Subcutaneous abdominal adipose tissue (tissue), 5 donors: Measurements from ENCODE around the gene LATS1.
"Not testable (repeated sequence)": the region's sequence is repeated elsewhere in the genome, so short reads cannot be mapped to it uniquely, and the experiment has no call there.

Experiments used
- H3K27ac ChIP-seq: one replicate; pipeline ENCODE4 v1.7.0; 2013; ENCODE audit warnings: low read depth, mild to moderate bottlenecking, inconsistent platforms, low read length, moderate library complexity
- H3K27me3 ChIP-seq, 5 donors: one replicate each; pipeline ENCODE4 v1.7.0; 2013; ENCODE audit warnings: low read length in 5 of 5, inconsistent platforms in 1 of 5; ENCODE audit not compliant: control insufficient read depth in 5 of 5, insufficient read depth in 4 of 5
- H3K36me3 ChIP-seq, 5 donors: one replicate each; pipeline ENCODE4 v1.7.0; 2013; ENCODE audit warnings: low read length in 5 of 5; ENCODE audit not compliant: control insufficient read depth in 5 of 5, insufficient read depth in 5 of 5
- H3K4me1 ChIP-seq, 5 donors: one replicate each; pipeline ENCODE4 v1.7.0; 2013; ENCODE audit warnings: low read length in 5 of 5, mild to moderate bottlenecking in 3 of 5, moderate library complexity in 1 of 5; ENCODE audit not compliant: control insufficient read depth in 5 of 5, insufficient read depth in 5 of 5
- H3K4me3 ChIP-seq, 5 donors: one replicate each; pipeline ENCODE4 v1.7.0; 2013; ENCODE audit warnings: low read length in 5 of 5, low read depth in 1 of 5
- H3K9ac ChIP-seq, 5 donors: one replicate each; pipeline ENCODE4 v1.7.0; 2013; ENCODE audit warnings: low read length in 5 of 5, mild to moderate bottlenecking in 4 of 5, moderate library complexity in 3 of 5
- H3K9me3 ChIP-seq, 5 donors: one replicate each; pipeline ENCODE4 v1.7.0; 2013; ENCODE audit warnings: low read length in 5 of 5; ENCODE audit not compliant: control insufficient read depth in 5 of 5
- donor health status: healthy.
- donor health status: healthy.
- donor health status: healthy.
- donor health status: healthy.
- donor health status: healthy.

Gene LATS1

GRCh38 chr6:149681845-149682244, 36.1 kb downstream of the LATS1 start:
- H3K9me3 ChIP-seq, H3K4me1 ChIP-seq, H3K27ac ChIP-seq, H3K27me3 ChIP-seq, H3K9ac ChIP-seq, H3K4me3 ChIP-seq: not testable (repeated sequence)
- H3K36me3 ChIP-seq: peaks cover 17 to 32% (median 21%) of the 10 kb centered on the region in 5 donors

- Histone ChIP-seq H3K4me1 (peaks cover 0 to 3% (median 0%) of the 10 kb centered on the region in 5 donors), H3K4me3 (no peak overlapping the region), H3K27ac (no peak overlapping the region), H3K9ac (no peak overlapping the region), H3K9me3 (no peaks in the 10 kb centered on the region), H3K36me3 (peaks cover 20 to 34% (median 23%) of the 10 kb centered on the region in 5 donors), H3K27me3 (no peaks in the 10 kb centered on the region)
These were observed 36.7 kb downstream of the LATS1 start for GRCh38 chr6:149681209-149681608.

GRCh38 chr6:149680503-149680902, 37.4 kb downstream of the LATS1 start:
- Histone ChIP-seq H3K4me3 (no peak overlapping the region), H3K4me1 (peaks cover 0 to 3% (median 0%) of the 10 kb centered on the region in 5 donors), H3K27ac (no peak overlapping the region), H3K27me3 (no peaks in the 10 kb centered on the region), H3K36me3 (peaks cover 26 to 38% (median 30%) of the 10 kb centered on the region in 5 donors), H3K9me3 (no peaks in the 10 kb centered on the region), H3K9ac (no peak overlapping the region)

GRCh38 chr6:149672265-149672664, 45.6 kb downstream of the LATS1 start:
- not testable (repeated sequence) for H3K27ac ChIP-seq, H3K4me3 ChIP-seq, H3K9ac ChIP-seq, H3K4me1 ChIP-seq, H3K9me3 ChIP-seq, H3K27me3 ChIP-seq
- peaks cover 10 to 70% (median 51%) of the 10 kb centered on the region in 5 donors for H3K36me3 ChIP-seq

- H3K4me3 ChIP-seq: no peak overlapping the region
- no peaks in the 10 kb centered on the region for H3K9me3 ChIP-seq
- no peak overlapping the region for H3K27ac ChIP-seq
- H3K27me3 ChIP-seq: no peaks in the 10 kb centered on the region
- H3K9ac ChIP-seq: no peak overlapping the region
- H3K36me3 ChIP-seq: peaks cover 25 to 45% (median 31%) of the 10 kb centered on the region in 5 donors
- no peaks in the 10 kb centered on the region for H3K4me1 ChIP-seq
These were observed 57.9 kb downstream of the LATS1 start for GRCh38 chr6:149660028-149660427.

GRCh38 chr6:149657441-149657840, 60.5 kb downstream of the LATS1 start:
- peaks cover 16 to 25% (median 19%) of the 10 kb centered on the region in 5 donors for H3K36me3 ChIP-seq
- H3K9me3 ChIP-seq: no peaks in the 10 kb centered on the region
- H3K27ac ChIP-seq: no peak overlapping the region
- H3K4me3 ChIP-seq: no peak overlapping the region
- no peaks in the 10 kb centered on the region for H3K27me3 ChIP-seq
- H3K4me1 ChIP-seq: no peaks in the 10 kb centered on the region
- H3K9ac ChIP-seq: no peak overlapping the region

- Histone ChIP-seq H3K9me3 (no peaks in the 10 kb centered on the region), H3K27me3 (no peaks in the 10 kb centered on the region), H3K36me3 (no peaks in the 10 kb centered on the region), H3K4me1 (peaks cover 3 to 23% (median 16%) of the 10 kb centered on the region in 5 donors), H3K9ac (no peak overlapping the region), H3K27ac (no peak overlapping the region), H3K4me3 (no peak overlapping the region)
These were observed 66.8 kb downstream of the LATS1 start for GRCh38 chr6:149651056-149651455.

- Histone ChIP-seq H3K4me3 (peak within 1 kb of the TSS; percentile 93 to 97 (median 95)), H3K9ac (peak within 1 kb of the TSS; percentile 70 to 94 (median 92)), H3K4me1 (peaks cover 3 to 23% (median 16%) of the 10 kb centered on the region in 5 donors), H3K27ac (peak within 1 kb of the TSS; percentile 69), H3K27me3 (no peaks in the 10 kb centered on the region), H3K36me3 (no peaks in the 10 kb centered on the region), H3K9me3 (no peaks in the 10 kb centered on the region)
These were observed 69.5 kb downstream of the LATS1 start, which contains the start of gene KATNA1 for GRCh38 chr6:149648148-149649145. Gene KATNA1 (minus strand): TSS chr6:149648714. CDS start chr6:149638547, 10,167 bp downstream.

- peak overlapping the region in 2 of 5 donors; percentile 13 to 51 for H3K9ac ChIP-seq
- no peaks in the 10 kb centered on the region for H3K9me3 ChIP-seq
- peak overlapping the region in 3 of 5 donors; percentile 22 to 95 (median 95) for H3K4me3 ChIP-seq
- no peaks in the 10 kb centered on the region for H3K36me3 ChIP-seq
- H3K4me1 ChIP-seq: peaks cover 3 to 23% (median 16%) of the 10 kb centered on the region in 5 donors
- no peak overlapping the region for H3K27ac ChIP-seq
- no peaks in the 10 kb centered on the region for H3K27me3 ChIP-seq
These were observed 71.3 kb downstream of the LATS1 start for GRCh38 chr6:149646599-149646998.
